NCI-H2171 (cell line): ENCODE data around the gene LRFN5.
"Not testable (repeated sequence)": the region's sequence is repeated elsewhere in the genome, so short reads cannot be mapped to it uniquely, and the experiment has no call there.

Experiments
- DNase-seq: peaks from one replicate; lab custom pipeline; 2025; lab: John Stamatoyannopoulos, UW

The LRFN5 gene

DNA sequence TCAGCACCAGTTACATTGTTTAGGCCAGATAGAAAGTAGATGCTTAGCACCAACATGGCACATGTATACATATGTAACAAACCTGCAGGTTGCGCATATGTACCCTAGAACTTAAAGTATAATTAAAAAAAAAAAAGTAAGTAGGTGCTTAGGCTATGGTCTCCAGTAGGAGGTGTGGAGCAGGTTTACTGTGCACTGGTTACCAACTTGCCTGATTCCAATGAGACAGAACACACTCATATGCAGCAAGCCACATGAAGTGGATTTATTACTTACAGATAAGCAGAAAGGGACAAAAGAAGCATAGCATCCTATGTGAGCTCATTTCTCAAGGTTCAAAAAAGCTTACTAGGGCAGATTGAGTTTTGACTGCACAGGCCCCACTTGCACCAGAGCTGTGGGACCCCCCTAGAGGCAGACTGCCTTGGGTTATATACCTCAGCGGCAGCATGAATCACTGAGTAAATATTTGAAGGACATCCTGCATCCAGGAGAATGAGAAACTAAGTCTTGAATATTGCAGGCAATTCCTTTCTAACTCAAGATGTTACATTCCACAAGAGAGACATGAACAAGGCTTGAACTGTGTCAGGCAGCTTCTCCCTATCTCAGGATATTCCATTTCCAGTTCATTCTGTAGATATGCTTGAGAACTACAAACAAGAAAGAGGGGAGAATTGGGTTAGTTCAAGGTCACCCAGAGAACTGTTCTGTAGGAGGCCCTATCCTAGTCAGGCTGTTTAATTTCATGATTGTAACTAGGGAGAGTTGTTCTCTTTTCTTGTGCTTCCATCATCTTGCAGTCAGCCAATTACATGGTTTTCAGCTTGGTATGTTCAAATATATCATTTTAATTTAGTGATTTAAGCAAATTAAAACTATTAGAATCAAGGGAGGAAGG, 30.1 kb downstream of the LRFN5 start:
- DNase-seq = no peak

GRCh38 chr14:41641690-41642089, 35.0 kb downstream of the LRFN5 start:
- DNase-seq = no peak

GRCh38 chr14:41642367-41642766, 35.7 kb downstream of the LRFN5 start:
- no peak for DNase-seq

GRCh38 chr14:41642789-41643188, 36.1 kb downstream of the LRFN5 start:
- no peak for DNase-seq

- DNase-seq = no peak
These were observed 37.9 kb downstream of the LRFN5 start for GRCh38 chr14:41644606-41645005.

DNA sequence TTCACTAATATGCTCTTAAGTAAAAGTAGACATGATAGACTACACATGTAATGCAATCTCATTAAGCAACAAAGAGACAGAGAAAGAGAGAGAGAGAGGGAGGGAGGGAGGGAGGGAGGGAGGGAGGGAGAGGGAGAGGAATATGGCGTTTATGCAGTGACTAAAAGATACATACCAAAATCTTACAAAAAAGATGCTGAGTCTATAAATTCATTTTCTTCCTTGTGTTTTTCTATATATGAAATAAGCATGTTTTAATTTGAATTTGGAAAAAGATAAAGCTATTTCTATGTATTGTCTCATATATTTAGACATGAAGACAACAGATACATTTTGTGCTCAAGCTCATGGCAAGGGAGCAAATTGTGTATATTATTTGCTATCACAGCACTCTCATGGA, 44.1 kb downstream of the LRFN5 start:
- no peak for DNase-seq

DNA sequence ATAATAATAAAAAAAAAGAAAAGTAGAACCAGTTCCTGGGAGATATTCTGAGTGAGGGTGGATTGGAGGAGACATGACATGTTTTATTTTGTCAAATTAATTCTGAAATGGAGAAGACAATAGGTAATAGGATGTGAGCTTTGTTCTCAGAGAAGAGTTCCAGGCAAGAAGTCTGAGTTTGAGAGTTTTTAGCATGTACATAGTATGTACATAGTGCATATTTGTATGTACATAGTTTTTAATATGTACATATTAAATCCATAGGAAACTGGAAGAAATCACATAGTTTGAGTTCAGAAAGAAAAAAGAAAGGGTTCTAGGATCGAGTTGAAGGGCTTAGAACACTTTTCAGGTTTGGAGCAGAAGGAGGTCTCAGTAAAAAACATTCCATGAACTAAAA, 47.5 kb downstream of the LRFN5 start:
- DNase-seq = no peak

DNA sequence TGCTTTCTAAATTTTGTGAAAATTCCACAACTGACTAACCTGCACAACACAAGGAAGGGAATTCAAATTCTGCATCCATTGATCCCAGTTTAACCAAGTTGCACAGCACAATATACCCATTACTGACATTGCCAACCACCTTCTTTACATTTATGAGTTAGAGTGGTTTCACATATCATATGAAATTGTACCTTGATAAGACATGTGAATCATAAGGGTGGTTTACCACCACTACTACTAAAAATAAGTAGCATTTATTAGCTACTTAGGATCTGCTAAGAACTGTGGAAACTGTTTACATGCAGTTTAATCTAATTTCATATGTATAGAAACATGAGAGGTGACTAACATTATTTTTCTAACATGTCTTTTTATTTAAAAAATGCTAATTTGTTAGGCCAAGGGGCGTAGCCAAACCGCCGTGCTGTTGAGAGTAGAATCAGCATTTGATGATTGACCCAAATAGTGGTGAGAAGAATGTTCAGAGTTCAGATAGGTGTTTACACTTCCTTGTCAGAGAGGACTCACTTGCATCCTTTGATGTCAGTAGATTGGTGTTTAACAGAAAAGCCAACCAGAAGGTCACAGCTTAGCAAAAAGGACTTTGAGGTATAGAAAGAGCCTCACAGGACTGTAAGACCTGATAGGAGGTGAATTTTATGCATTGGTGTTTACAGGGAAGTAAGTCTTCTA, 56.2 kb downstream of the LRFN5 start:
- DNase-seq = no peak

DNA sequence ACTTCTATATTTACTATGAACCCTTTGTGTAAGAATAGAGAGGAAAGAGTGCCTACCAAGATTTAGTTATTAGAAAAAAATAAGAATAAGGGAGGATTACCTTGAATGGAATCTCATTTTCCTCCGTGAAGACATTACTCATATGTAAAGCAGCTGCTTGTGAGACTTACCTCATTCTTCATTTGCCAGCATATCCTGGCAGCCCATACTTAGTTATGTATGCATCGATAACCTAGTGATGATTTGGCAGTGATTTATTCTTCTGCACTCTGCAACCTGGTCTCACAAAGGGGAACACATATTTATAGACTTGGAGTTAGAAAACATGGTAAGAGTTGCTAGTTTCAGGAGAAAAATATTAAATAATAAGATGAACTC, 56.8 kb downstream of the LRFN5 start:
- peak; percentile 58 for DNase-seq

- no peak for DNase-seq
These were observed 59.6 kb downstream of the LRFN5 start for GRCh38 chr14:41666301-41666700.

DNA sequence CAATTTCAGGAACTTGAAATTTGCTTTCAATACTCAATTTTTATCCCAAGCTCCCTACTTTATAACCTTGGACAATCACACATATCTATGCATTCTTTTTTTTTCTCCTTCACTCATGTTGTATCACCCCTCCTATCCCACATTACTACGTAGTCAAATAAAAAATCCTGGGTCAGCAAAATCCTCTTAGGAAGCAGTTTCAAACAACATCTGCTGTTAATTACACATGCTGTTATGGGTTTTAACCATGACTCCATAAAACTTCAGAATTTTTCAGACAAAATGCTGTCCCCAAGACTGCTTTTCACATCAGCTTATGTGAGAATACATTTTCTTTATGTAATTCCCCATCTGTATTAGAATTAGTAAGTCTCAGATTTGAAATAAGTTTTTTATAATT, 61.7 kb downstream of the LRFN5 start:
- peak; percentile 40 for DNase-seq

DNA sequence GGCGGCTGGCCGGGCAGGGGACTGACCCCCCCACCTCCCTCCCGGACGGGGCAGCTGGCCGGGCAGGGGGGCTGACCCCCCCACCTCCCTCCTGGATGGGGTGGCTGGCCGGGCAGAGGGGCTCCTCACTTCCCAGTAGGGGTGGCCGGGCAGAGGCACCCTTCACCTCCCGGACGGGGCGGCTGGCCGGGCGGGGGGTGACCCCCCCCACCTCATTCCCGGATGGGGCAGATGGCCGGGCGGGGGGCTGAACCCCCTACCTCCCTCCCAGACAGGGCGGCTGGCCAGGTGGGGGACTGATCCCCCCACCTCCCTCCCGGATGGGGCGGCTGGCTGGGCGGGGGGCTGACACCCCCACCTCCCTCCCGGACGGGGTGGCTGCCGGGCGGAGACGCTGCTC, 66.9 kb downstream of the LRFN5 start:
- not testable (repeated sequence) for DNase-seq

GRCh38 chr14:41674511-41674971, 67.9 kb downstream of the LRFN5 start:
- not testable (repeated sequence) for DNase-seq

DNA sequence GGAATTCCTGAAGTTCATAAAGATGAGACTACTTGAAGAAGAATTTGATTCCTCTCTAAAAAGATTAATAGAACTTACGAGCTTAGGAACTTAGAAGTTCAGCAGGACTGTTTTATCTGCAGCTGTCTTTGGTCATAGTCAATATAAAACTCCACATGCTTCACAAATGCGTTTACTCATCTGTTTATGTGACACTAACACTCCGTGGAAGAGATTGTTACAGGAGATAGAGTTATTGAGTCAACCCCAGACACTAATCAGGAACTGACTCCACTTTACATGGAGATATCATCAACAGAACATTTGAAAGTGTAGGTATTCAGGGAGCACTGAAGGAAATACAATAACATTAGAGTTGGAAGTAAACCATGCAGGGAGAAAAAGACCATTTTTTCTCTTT, 92.8 kb downstream of the LRFN5 start:
- no peak for DNase-seq

DNA sequence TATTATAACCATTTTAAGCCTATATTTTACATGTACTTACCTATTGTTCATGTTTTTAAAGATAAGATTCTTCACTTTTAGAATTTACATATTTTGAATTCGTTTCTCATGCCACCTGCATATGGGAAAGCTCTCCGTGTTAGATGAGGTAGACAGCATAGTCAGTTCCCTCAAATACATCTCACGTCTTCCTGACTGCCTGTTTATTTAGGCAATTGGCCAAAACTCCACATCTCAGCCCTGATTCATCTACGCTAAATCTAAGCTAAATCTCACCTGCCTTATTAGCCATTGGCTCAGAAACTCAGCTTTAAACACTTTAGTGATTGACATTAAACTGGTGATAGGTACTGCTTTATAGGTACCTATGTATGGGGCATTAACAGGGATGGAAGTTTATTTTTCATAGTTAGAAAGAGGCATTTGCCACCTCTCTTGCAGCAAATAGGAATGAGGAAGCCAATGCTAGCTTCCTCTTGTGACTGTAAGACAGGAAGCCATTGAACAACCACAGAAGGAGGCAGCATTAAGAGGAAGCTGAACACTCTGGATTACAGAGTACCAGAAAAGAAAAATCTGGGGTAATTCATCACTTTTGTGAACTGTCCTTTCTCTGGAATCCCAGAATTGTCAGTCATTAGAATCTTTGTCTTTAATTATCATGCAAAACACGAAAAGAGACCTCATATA, 111.9 kb downstream of the LRFN5 start:
- DNase-seq = no peak

DNA sequence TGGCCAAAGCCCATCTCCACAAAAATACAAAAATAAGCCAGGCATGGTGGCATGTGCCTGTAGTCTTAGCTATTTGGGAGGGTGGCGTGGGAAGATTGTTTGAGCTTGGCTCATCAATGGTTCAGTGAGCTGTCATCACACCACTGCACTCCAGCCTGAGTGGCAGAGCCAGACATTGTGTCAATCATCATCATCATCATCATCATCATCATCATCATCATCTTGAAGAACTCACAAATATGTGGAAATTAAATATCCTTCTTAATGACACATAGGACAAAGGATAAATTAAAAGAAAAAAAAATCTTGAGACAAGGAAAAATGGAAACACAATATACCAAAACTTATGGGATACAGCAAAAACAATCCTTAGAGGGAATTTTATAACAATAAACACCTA, 132.5 kb downstream of the LRFN5 start:
- no peak for DNase-seq

GRCh38 chr14:41743140-41743539, 136.5 kb downstream of the LRFN5 start:
- no peak for DNase-seq

- DNase-seq = no peak
These were observed 142.8 kb downstream of the LRFN5 start for GRCh38 chr14:41749429-41749828.

DNA sequence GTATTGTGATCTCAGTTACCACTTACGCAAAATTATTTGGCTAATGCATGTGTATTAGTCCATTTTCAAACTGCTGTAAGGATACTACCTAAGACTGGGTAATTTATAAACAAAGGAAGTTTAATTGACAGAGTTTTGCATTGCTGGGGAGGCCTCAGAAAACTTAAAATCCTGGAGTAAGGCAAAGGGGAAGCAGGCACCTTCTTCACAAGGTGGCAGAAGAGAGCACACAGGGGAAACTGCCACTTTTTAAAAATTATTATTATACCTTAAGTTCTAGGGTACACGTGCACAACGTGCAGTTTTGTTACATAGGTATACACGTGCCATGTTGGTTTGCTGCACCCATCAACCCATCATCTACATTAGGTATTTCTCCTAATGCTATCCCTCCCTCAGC, 143.9 kb downstream of the LRFN5 start:
- DNase-seq = not testable (repeated sequence)

DNA sequence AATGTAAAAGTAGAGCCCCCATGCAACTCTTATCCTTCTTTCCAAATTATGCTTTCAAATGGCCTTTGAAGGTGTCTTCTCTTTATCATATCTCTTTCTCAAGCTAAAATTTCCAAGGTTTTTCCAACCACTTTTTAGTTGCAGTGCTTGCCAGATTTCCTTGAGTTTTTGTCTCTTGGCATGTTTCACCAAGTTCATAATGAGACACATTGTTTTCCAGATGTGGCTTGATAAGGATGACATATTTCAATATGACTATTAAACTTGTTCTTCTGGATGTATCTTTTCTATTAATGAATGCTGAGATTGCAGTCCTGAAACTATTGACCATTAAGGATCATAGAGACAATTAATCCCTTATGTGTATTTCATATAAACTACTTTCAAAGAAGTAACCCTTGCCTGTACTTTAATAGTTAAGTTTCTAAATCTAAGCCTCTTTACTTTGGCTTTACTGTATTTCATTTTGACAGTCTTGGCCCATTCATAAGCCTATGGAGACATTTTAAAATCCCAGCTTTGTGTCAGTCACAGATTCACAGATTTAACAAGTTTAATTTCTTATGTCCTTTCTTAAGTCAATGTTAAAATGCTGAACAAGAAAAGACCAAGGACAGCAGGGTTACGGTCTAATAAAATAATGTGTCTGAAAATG, 151.5 kb downstream of the LRFN5 start:
- DNase-seq = no peak

GRCh38 chr14:41761204-41761603, 154.5 kb downstream of the LRFN5 start:
- no peak for DNase-seq

- DNase-seq = no peak
These were observed 160.1 kb downstream of the LRFN5 start for GRCh38 chr14:41766772-41767171.
